SH-SY5Y (cell line): ENCODE measurements around the gene KCNN2.

Experiments
- GATA2 ChIP-seq: IDR thresholded peaks from 2 replicates; pipeline ENCODE4 v1.6.1; 2011; ENCODE audit warnings: mild to moderate bottlenecking, low read depth, low read length
- GATA3 ChIP-seq: IDR thresholded peaks from 2 replicates; pipeline ENCODE4 v1.6.1; 2011; ENCODE audit warnings: low read depth, mild to moderate bottlenecking, low read length, moderate library complexity

DNA sequence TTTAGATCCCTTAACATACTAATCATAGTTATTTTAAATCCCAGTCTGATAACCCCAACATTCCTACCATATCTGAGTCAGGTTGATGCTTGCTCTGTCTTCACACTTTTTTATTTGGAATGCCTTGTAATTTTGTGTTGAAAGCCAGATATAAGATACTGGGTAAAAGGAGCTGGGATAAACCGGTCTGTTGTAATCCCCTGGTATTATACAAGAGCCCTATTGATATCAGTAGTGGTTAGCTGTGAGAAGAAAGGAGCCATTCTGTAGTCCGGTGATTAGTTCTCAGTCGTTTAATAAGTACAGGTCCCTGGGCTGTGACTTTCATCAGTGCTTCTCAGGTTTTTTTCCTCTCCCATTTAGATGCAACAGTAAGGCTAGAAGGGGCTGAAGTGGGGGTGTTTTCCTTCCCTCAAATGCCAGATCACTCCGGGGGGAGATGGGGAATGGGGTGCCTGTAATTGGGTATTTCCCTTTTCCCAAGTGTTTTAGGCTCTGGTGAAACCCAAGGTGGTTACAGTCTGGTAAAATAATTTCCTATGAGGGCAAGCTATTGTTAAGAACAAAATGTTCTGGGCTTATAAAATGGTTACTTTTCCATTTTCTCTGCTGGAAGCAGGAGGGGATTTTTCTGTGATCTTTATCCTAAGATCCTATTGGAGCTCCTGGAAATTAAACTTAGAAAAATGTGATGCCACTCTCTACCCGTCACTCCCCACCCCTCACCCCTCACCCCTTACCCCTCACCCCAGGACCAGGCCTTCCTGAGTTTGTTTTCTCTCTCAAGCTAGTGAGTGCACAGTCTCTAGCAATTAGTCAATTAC, 72.7 kb downstream of the KCNN2 start:
- TF ChIP-seq GATA2 (no peak), GATA3 (no peak)
